ENCODE results near the gene NMT1. TPM values are rescaled to one million over a fixed set of nuclear protein-coding genes. Genes with fewer than 3 reads are reported as not detected.

The NMT1 gene
- total RNA-seq, 2 donors from 2014 or later: 122 to 136 TPM

GRCh38 chr17:45067637-45068036 is 6.5 kb downstream of the NMT1 start:
- H3K9me3 ChIP-seq (ENCODE audit: control insufficient read depth, low read length): no peaks in the 10 kb centered on the region
- no peak overlapping the region for H3K4me3 ChIP-seq (ENCODE audit: low read length)
- H3K27ac ChIP-seq (ENCODE audit: low read depth, low read length): no peak overlapping the region
- peaks cover 25% of the 10 kb centered on the region for H3K36me3 ChIP-seq (ENCODE audit: control insufficient read depth, insufficient read depth, low read length)
- WGBS, 2 experiments (ENCODE audit: insufficient coverage in 1 of 2, insufficient read length in 1 of 2): 88 to 97% methylated on average over 2 of the region's 2 CpGs
- H3K27me3 ChIP-seq (ENCODE audit: control insufficient read depth, insufficient read depth, low read length, poor library complexity, severe bottlenecking): no peaks in the 10 kb centered on the region
- H3K9ac ChIP-seq (ENCODE audit: extremely low read depth, low read length, poor library complexity, severe bottlenecking): no peak overlapping the region
- Mint-ChIP-seq H3K4me3 (no peak overlapping the region), H3K27me3 (ENCODE audit: insufficient read depth) (no peaks in the 10 kb centered on the region), H3K9me3 (no peaks in the 10 kb centered on the region), H3K36me3 (ENCODE audit: low read depth) (peaks cover 39% of the 10 kb centered on the region), H3K4me1 (peaks cover 17% of the 10 kb centered on the region), H3K27ac (no peak overlapping the region)
- no peaks in the 10 kb centered on the region for H3K4me1 ChIP-seq (ENCODE audit: control insufficient read depth, insufficient read depth, low read length)
- DNase-seq: no peak
- no peak for TF ChIP-seq CTCF (conservative IDR thresholded peaks at IDR 0.05)

GRCh38 chr17:45070001-45070400 is 8.9 kb downstream of the NMT1 start:
- Mint-ChIP-seq H3K27ac (no peak overlapping the region), H3K27me3 (ENCODE audit: insufficient read depth) (no peaks in the 10 kb centered on the region), H3K4me3 (no peak overlapping the region), H3K4me1 (peaks cover 7% of the 10 kb centered on the region), H3K36me3 (ENCODE audit: low read depth) (peaks cover 47% of the 10 kb centered on the region), H3K9me3 (no peaks in the 10 kb centered on the region)
- TF ChIP-seq CTCF (conservative IDR thresholded peaks at IDR 0.05): no peak
- H3K9me3 ChIP-seq (ENCODE audit: control insufficient read depth, low read length): no peaks in the 10 kb centered on the region
- H3K4me3 ChIP-seq (ENCODE audit: low read length): no peak overlapping the region
- 93 to 94% methylated on average over 6 to 8 of the region's 8 CpGs for WGBS, 2 experiments (ENCODE audit: insufficient coverage in 1 of 2, insufficient read length in 1 of 2)
- no peak overlapping the region for H3K9ac ChIP-seq (ENCODE audit: extremely low read depth, low read length, poor library complexity, severe bottlenecking)
- H3K36me3 ChIP-seq (ENCODE audit: control insufficient read depth, insufficient read depth, low read length): peaks cover 43% of the 10 kb centered on the region
- no peaks in the 10 kb centered on the region for H3K27me3 ChIP-seq (ENCODE audit: control insufficient read depth, insufficient read depth, low read length, poor library complexity, severe bottlenecking)
- no peak for DNase-seq
- H3K4me1 ChIP-seq (ENCODE audit: control insufficient read depth, insufficient read depth, low read length): no peaks in the 10 kb centered on the region
- H3K27ac ChIP-seq (ENCODE audit: low read depth, low read length): no peak overlapping the region

DNA sequence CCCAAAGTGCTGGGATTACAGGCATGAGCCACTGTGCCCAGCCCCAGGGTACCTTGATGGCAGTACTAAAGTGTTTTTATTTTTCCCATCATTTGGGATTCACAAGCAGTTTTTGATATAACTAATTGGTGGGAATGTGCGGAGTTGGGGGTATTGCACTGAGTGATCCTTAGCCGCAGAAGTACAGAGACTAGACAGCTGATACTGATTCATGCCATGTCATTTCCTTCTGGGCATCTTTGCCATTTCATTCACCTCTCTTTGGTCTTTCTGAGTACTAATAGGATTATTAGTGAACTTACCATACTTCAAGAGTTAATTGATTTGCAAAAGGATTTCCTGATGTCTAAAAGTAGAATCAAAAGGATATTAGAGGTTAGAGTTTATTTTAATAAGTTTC is 9.7 kb downstream of the NMT1 start:
- Mint-ChIP-seq H3K27me3 (ENCODE audit: insufficient read depth) (no peaks in the 10 kb centered on the region), H3K9me3 (no peaks in the 10 kb centered on the region), H3K27ac (no peak overlapping the region), H3K4me3 (no peak overlapping the region), H3K4me1 (peaks cover 7% of the 10 kb centered on the region), H3K36me3 (ENCODE audit: low read depth) (peaks cover 49% of the 10 kb centered on the region)
- Histone ChIP-seq H3K9me3 (ENCODE audit: control insufficient read depth, low read length) (no peaks in the 10 kb centered on the region), H3K4me3 (ENCODE audit: low read length) (no peak overlapping the region), H3K27me3 (ENCODE audit: control insufficient read depth, insufficient read depth, low read length, poor library complexity, severe bottlenecking) (no peaks in the 10 kb centered on the region), H3K27ac (ENCODE audit: low read depth, low read length) (no peak overlapping the region), H3K9ac (ENCODE audit: extremely low read depth, low read length, poor library complexity, severe bottlenecking) (no peak overlapping the region), H3K4me1 (ENCODE audit: control insufficient read depth, insufficient read depth, low read length) (no peaks in the 10 kb centered on the region), H3K36me3 (ENCODE audit: control insufficient read depth, insufficient read depth, low read length) (peaks cover 43% of the 10 kb centered on the region)
- DNase-seq: no peak
- WGBS, 2 experiments (ENCODE audit: insufficient coverage in 1 of 2, insufficient read length in 1 of 2): 98 to 100% methylated on average over 1 to 2 of the region's 2 CpGs
- TF ChIP-seq CTCF (conservative IDR thresholded peaks at IDR 0.05): no peak
